Measurements from ENCODE around the gene GYG2.

DNA sequence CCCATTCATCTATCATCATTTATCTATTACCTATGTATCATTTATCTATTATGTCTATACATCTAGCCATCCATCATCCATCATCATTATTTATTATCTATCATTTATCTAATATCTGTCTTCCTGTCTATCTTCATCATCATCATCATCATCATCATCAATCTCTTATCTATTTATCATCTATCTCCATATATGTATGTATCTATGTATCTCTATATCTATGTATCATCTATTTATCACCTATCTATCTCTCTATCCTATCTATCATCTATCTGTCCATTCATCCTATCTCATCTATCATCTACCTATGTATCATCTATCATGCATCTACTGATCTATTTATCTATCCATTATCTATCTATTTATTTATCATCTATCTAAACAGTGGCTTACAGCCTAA lies 3.8 kb upstream of the GYG2 start:
- TF ChIP-seq SP1 (IDR thresholded peaks at IDR 0.05; ENCODE audit: low read depth) = no peak
- no peak for TF ChIP-seq ELF1 (IDR thresholded peaks at IDR 0.05; ENCODE audit: borderline replicate concordance, low read depth)
- TF ChIP-seq, protein P1, sequence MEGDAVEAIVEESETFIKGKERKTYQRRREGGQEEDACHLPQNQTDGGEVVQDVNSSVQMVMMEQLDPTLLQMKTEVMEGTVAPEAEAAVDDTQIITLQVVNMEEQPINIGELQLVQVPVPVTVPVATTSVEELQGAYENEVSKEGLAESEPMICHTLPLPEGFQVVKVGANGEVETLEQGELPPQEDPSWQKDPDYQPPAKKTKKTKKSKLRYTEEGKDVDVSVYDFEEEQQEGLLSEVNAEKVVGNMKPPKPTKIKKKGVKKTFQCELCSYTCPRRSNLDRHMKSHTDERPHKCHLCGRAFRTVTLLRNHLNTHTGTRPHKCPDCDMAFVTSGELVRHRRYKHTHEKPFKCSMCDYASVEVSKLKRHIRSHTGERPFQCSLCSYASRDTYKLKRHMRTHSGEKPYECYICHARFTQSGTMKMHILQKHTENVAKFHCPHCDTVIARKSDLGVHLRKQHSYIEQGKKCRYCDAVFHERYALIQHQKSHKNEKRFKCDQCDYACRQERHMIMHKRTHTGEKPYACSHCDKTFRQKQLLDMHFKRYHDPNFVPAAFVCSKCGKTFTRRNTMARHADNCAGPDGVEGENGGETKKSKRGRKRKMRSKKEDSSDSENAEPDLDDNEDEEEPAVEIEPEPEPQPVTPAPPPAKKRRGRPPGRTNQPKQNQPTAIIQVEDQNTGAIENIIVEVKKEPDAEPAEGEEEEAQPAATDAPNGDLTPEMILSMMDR (IDR thresholded peaks at IDR 0.05 in 2 of 3, conservative IDR thresholded peaks at IDR 0.05 in 1 of 3; ENCODE audit: borderline replicate concordance in 1 of 3, insufficient read depth in 1 of 3, low read depth in 2 of 3, low read length in 2 of 3) = no peak
- no peak for TF ChIP-seq EZH2 (IDR thresholded peaks at IDR 0.05)

All from HCT116 (cell line).